Activated T-cell treated with anti-CD3 and anti-CD28 coated beads, Interleukin-2, amount 50 U/mL, for 4 hours (primary cell): ENCODE measurements around the gene CXCL5. TPM values are rescaled to one million over a fixed set of nuclear protein-coding genes. Genes with fewer than 3 reads are reported as not detected.

Source experiments
- total RNA-seq, 3 donors: library from RNA; stranded (reverse); gene quantifications; one replicate each; pipeline ENCODE4 v1.2.1, GENCODE V29; 2021

CXCL5 gene
- total RNA-seq, 3 donors from 2014 or later = not detected

Other genes starting within 250 kb of the CXCL5 start
- not detected for gene CXCL6, start 162.0 kb downstream of the CXCL5 start, total RNA-seq
- not detected for gene PF4V1, start 145.4 kb downstream of the CXCL5 start, total RNA-seq
- gene CXCL1, start 129.3 kb downstream of the CXCL5 start, total RNA-seq = not detected
- gene PF4, start 16.6 kb downstream of the CXCL5 start, total RNA-seq = not detected
- not detected for gene PPBP, start 10.5 kb downstream of the CXCL5 start, total RNA-seq
- gene CXCL3, start 40.0 kb upstream of the CXCL5 start, total RNA-seq = under 1 TPM in 1 of 3 donors, not detected in 2; 0.40 TPM
- under 1 TPM in 2 of 3 donors, not detected in 1; 0.37 to 0.68 TPM for gene CXCL2, start 100.5 kb upstream of the CXCL5 start, total RNA-seq
- 10 to 100 TPM in 2 of 3 donors, 1 to 10 TPM in 1; 9.1 to 10.4 (median 10.4) TPM for gene MTHFD2L, start 159.4 kb upstream of the CXCL5 start, total RNA-seq